Measurements from ENCODE around the gene GBGT1.

Gene GBGT1

DNA sequence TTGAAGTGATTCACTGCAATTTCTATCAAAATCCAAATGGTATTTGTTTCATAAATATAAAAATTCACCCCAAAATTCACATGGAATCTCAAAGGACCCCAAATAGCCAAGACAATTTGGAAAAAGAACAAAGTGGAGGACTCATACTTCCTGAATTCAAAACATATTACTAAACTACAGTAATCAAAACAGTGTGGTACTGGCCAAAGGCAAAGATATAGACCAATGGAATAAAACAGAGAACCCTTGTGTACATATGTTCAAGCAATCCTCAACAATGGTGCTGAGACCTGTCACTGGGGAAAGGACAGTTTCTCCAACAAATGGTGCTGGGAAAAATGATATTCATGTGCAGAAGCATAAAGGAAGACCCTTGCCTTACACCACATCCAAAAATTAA lies 31.3 kb upstream of the GBGT1 start:
- Mint-ChIP-seq H3K36me3 (ENCODE audit: low read depth) (no peaks in the 10 kb centered on the region), H3K27ac (no peak overlapping the region), H3K27me3 (ENCODE audit: low read depth) (peaks cover 29% of the 10 kb centered on the region), H3K4me1 (no peaks in the 10 kb centered on the region), H3K9me3 (peaks cover 6% of the 10 kb centered on the region), H3K4me3 (no peak overlapping the region)
- no peak for TF ChIP-seq CTCF (IDR thresholded peaks at IDR 0.05; ENCODE audit: unreplicated experiment in 3 of 3)

DNA sequence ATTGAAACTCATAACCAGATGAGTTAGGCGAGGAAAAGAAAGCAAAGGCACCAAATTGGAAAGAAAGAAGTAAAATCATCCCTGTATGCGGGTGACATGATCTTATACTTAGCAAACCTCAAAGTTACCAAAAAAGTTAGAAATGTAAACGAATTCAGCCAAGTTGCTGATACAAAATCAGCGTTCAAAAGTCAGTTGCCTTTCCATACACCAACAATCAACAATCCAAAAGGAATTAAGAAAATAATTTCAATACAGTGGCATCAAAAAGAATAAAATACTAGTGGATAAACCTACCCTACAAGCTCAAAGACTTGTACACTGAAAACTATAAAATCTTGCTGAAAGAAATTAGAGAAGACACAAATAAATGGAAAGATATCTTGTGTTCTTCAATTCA lies 30.9 kb upstream of the GBGT1 start:
- Mint-ChIP-seq H3K36me3 (ENCODE audit: low read depth) (no peaks in the 10 kb centered on the region), H3K27ac (no peak overlapping the region), H3K9me3 (peaks cover 6% of the 10 kb centered on the region), H3K4me1 (no peaks in the 10 kb centered on the region), H3K27me3 (ENCODE audit: low read depth) (peaks cover 27% of the 10 kb centered on the region), H3K4me3 (no peak overlapping the region)
- TF ChIP-seq CTCF (IDR thresholded peaks at IDR 0.05; ENCODE audit: unreplicated experiment in 3 of 3): no peak

GRCh38 chr9:133191989-133192388 lies 28.3 kb upstream of the GBGT1 start:
- H3K4me1 Mint-ChIP-seq: no peaks in the 10 kb centered on the region
- H3K36me3 Mint-ChIP-seq (ENCODE audit: low read depth): no peaks in the 10 kb centered on the region
- no peak overlapping the region for H3K4me3 Mint-ChIP-seq
- no peak overlapping the region for H3K27ac Mint-ChIP-seq
- no peak for TF ChIP-seq CTCF (IDR thresholded peaks at IDR 0.05; ENCODE audit: unreplicated experiment in 3 of 3)
- peaks cover 6% of the 10 kb centered on the region for H3K9me3 Mint-ChIP-seq
- peaks cover 45% of the 10 kb centered on the region for H3K27me3 Mint-ChIP-seq (ENCODE audit: low read depth)

- Mint-ChIP-seq H3K27ac (no peak overlapping the region), H3K27me3 (ENCODE audit: low read depth) (peaks cover 48% of the 10 kb centered on the region), H3K36me3 (ENCODE audit: low read depth) (no peaks in the 10 kb centered on the region), H3K4me1 (no peaks in the 10 kb centered on the region), H3K9me3 (peaks cover 6% of the 10 kb centered on the region), H3K4me3 (no peak overlapping the region)
- no peak for TF ChIP-seq CTCF (IDR thresholded peaks at IDR 0.05; ENCODE audit: unreplicated experiment in 3 of 3)
These were observed 26.1 kb upstream of the GBGT1 start for GRCh38 chr9:133189826-133190225.

DNA sequence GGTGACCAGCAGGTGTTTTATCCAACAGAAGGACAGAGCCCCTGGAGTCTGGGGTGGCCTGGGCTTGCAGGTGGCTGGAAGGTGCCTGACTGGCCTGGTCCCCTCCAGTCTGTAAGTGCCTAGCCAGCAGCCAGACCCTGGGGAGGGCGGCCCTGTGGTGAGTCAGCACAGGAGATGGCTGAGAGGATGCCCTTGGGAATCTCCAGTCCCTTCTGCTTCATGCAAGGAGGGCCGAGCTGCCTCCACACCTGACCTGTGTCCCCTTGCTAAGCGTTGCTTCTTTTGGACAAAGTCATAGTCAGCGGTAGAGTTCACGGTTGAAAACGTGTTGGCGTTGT lies 25.1 kb upstream of the GBGT1 start:
- Mint-ChIP-seq H3K4me3 (no peak overlapping the region), H3K27me3 (ENCODE audit: low read depth) (peaks cover 57% of the 10 kb centered on the region), H3K9me3 (no peaks in the 10 kb centered on the region), H3K27ac (no peak overlapping the region), H3K4me1 (no peaks in the 10 kb centered on the region), H3K36me3 (ENCODE audit: low read depth) (no peaks in the 10 kb centered on the region)
- TF ChIP-seq CTCF (IDR thresholded peaks at IDR 0.05; ENCODE audit: unreplicated experiment in 3 of 3): no peak

- peaks cover 58% of the 10 kb centered on the region for H3K27me3 Mint-ChIP-seq (ENCODE audit: low read depth)
- H3K4me3 Mint-ChIP-seq: no peak overlapping the region
- H3K36me3 Mint-ChIP-seq (ENCODE audit: low read depth): no peaks in the 10 kb centered on the region
- no peak overlapping the region for H3K27ac Mint-ChIP-seq
- peak; percentile 22 to 51 (median 33) for TF ChIP-seq CTCF (IDR thresholded peaks at IDR 0.05; ENCODE audit: unreplicated experiment in 3 of 3)
- no peaks in the 10 kb centered on the region for H3K9me3 Mint-ChIP-seq
- no peaks in the 10 kb centered on the region for H3K4me1 Mint-ChIP-seq
These were observed 24.5 kb upstream of the GBGT1 start for GRCh38 chr9:133188006-133188842.

All from nephron (organoid).